Sigmoid colon (tissue), 4 donors: ENCODE results near the gene MMADHC.

Experiments
- CTCF ChIP-seq, 4 experiments: fragments of 450-650 bp in 3 of 4; fragments of 200-600 bp in 1 of 4; IDR thresholded peaks; one replicate each; pipeline ENCODE4 v1.5.1; 2016 to 2019; ENCODE audit warnings: antibody characterized with exemption in 4 of 4, mild to moderate bottlenecking in 3 of 4, moderate library complexity in 2 of 4
- POLR2AphosphoS5 ChIP-seq, 4 donors: sonication (generic); formaldehyde crosslinking; IDR thresholded peaks; one replicate each; pipeline ENCODE4 v1.6.1; 2017; ENCODE audit warnings: antibody characterized with exemption in 4 of 4

- TF ChIP-seq POLR2AphosphoS5 (IDR thresholded peaks at IDR 0.05) (no peak), CTCF (IDR thresholded peaks at IDR 0.05) (no peak)
Observed at GRCh38 chr2:149627111-149627801, 39.7 kb upstream of the MMADHC start.
